Activated CD4-positive, CD25-positive, alpha-beta regulatory T cell treated with anti-CD3 and anti-CD28 coated beads, Interleukin-2, amount 50 U/mL, for 72 hours (primary cell): ENCODE measurements around the gene TTC1.
"Not testable (repeated sequence)": the region's sequence is repeated elsewhere in the genome, so short reads cannot be mapped to it uniquely, and the experiment has no call there.

Experiments used
- DNase-seq: peaks from one replicate; pipeline ENCODE4 v3.0.0; 2021

Gene TTC1

GRCh38 chr5:160001457-160001856 lies 7.5 kb upstream of the TTC1 start:
- DNase-seq, result no peak

DNA sequence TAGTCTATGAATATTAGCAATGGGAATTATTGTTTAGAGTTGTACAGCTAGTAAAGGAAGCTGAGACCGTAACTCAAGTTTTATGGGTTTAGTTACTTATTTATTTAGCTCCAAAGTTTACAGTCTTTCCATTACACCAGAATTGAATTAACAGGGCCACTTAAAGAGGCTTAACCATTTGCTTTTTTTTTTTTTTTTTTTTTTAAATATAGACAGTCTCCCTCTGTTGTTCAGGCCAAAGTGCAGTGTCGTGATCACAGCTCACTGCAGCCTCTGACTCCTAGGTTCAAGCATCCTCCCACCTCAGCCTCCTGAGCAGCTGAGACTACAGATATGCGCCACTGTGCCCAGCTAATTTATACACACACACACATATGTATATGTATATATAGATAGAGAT lies 1.4 kb upstream of the TTC1 start:
- DNase-seq, result no peak

DNA sequence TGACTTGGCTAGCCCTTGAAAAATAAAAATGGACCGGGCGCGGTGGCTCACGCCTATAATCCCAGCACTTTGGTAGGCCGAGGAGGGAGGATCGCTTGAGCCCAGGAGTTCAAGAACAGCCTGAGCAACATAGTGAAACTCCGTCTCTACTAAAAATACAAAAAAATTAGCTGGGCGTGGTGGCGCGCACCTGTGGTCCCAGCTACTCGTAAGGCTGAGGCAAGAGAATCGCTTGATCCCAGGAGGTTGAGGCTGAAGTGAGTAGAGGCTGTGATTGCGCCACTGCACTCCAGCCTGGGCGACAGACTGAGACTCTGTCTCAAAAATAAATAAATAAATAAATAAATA lies 436 bp upstream of the TTC1 start:
- DNase-seq, result not testable (repeated sequence)

DNA sequence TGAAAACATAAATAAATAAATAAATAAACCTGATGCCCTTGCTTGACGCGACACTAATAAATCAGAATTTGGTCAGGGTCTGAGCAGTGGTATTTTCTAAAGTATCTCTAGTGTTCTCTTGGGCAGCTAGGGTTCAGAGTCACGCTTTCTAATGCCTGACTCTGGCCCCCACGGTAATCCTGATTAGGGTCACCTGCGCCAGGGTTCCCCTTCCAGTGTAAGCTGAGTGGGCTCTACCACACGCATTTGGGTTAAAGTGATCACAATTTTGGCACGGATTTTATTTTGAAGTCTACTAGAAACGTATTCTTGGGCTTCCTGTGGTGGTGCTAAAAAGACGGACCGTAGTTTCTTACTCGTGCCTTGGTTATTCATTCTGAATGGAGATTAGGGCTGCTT lies 651 bp downstream of the TTC1 start:
- DNase-seq, result no peak

- DNase-seq, result no peak
These were observed 2.5 kb downstream of the TTC1 start for GRCh38 chr5:160011471-160011870.

DNA sequence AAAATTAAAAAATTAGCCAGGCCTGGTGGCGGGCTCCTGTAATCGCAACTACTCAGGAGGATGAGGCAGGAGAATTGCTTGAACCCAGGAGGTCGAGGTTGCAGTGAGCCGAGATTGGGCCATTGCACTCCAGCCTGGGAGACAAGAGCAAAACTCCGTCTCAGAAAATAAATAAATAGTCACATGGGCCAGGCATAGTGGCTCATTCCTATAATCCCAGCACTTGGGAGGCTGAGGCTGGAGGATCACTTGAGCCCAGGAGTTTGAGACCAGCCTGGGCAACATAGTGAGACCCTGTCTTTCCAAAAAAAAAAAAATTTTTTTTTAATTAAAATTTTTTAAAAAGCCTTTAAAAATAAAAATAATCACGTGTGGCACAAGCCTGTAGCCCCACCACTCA lies 5.3 kb downstream of the TTC1 start:
- not testable (repeated sequence) for DNase-seq

DNA sequence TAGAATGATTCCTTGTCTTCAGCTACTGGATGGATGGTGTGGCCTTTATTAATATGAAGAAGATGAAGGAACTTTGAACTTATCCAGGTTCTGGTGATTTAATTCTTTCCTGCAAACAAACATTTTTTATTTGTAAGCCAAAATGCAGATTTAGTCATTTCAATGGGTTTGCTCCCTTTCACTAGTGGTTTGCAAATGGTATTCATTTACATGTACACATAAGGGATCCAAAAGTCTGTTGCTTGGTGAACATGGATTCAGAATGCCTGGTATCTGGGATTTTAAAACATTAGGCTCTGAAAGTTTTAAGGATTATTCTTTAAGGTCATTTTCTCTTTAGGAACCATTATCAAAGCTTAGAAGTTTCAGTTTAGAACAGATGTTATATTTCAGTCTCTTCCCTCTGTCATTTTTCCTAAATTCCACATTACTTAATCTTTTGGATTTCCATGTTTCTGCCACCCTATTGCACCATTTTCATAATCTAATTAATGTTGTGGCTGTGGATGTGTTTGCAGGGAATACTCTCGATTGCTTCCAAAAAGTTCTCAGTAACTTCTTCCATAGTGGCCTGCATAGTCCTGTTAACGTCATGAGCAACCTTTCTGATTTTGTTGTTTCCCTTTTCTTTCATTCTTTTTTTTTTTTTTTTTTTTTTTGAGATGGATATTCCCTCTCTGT lies 10.1 kb downstream of the TTC1 start:
- DNase-seq, result no peak

GRCh38 chr5:160020266-160020770 lies 11.4 kb downstream of the TTC1 start:
- DNase-seq, result no peak

- DNase-seq, result no peak
These were observed 12.0 kb downstream of the TTC1 start for GRCh38 chr5:160020964-160021363.

DNA sequence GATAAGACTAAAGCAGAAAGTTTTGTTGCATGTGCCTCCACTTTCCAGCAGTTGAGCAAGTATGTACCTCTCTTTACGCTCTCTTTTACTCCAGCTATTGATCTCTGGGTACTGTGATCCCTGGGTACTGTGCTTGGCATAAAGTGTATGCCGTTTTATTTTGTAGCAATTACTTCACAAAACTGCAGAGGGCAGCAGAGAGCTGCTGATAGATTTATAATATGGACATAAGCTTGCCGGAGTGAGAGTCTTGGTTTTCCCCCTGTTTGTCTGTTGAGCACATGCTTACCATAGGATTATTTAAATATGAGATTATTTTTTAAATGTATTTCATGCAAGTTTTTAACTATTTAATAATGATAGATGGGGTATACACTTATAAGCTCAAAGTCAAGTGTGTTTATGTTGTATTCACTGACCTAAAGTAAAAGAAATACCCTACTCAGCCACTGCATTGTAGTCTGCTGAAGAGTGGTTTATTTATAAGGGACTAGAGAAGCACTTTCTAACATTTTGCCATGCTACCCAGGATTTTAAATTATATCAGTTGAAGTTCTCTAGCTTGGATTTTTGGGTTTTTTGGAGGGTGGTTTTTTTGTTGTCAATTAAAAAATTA lies 13.0 kb downstream of the TTC1 start:
- no peak for DNase-seq

DNA sequence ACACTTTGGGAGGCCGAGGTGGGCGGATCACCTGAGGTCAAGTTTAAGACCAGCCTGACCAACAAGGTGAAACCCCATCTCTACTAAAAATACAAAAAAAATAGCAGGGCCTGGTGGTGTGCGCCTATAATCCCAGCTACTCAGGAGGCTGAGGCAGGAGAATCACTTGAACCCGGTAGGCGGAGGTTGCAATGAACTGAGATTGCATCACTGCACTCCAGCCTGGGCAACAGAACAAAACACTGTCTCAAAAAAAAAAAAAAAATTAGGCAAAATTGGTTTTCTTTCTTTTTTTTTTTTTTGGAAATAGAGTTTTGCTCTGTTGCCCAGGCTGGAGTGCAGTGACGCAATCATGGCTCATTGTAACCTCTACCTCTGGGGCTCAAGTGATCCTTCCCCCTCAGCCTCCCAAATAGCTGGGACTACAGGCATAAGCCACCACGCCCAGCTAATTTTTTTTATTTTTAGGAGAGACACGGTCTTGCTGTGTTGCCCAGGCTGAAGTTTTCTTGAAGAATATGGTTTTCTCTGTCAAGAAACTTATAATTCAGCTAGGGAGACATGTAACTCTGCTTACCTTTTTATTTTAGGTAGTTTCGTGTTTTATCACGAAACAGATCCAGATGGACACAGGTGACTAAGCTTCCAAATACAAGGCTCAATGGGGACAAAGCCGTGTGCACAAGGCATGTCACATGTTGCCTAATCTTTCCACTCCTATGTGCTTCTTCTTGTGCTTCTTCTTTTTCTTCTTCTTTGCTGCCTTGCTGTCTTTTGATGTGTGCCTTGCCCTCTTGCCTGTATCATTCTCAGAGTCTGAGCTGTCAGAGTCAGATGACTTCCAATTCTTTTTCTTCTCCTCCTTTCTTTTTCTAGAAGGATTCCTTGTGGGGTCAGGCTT lies 14.3 kb downstream of the TTC1 start:
- no peak for DNase-seq

GRCh38 chr5:160023908-160024630 lies 15.1 kb downstream of the TTC1 start:
- DNase-seq, result no peak

GRCh38 chr5:160029004-160029403 lies 20.1 kb downstream of the TTC1 start:
- no peak for DNase-seq

GRCh38 chr5:160029540-160030139 lies 20.7 kb downstream of the TTC1 start:
- DNase-seq, result no peak

DNA sequence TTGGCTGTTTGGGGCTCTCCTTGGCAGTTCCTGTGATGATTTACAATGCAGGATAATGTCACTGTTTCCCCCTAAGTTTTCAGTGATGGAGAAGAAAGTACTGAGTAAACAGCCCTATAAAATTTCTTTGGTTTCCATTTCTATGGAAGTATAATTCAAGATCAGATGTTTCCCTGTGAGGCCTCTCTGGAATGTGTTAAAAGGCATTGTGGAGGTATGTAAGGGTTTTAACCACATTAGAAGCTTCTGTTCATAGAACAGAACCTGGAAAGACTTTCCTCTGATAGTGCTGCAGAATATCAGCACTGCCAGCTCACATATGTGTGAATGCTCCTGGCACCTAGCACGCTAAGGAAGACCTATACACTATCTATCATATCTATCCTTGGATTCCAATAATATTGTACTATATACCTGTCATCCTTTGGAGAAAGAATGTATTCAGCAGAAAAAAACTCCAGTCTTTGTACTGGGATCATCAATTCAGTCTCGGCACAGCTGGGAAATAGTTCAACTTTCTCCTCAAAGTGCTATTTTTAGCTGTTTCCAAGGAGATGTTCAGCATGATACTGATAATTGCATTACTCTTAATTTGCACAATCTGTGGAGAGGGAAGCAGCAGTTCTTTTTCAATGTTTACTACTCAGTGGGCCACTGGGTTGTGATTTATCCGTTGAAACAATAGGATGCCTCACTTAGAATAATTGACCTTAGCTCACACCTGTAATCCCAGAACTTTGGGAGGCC lies 21.9 kb downstream of the TTC1 start:
- DNase-seq, result no peak

GRCh38 chr5:160033546-160034252 lies 24.8 kb downstream of the TTC1 start:
- DNase-seq, result no peak

DNA sequence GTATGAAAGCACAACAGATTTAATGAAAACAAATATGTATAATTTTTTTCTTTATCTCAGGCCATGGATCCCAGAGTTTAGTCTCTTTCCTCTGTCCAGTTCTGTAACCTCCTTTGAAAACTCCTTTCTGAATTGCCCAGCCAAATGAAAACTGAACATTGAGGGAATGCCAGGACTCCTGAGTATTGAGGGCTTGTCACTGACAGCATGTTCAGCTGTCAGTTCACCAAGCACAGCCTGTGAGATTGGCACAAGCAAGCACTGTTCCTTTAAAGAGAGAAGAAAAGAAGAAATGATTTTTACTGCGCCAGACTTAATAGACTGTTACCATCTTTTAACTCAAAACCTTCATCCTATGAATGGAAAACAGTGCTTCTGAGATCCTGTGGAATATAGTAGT lies 27.3 kb downstream of the TTC1 start:
- DNase-seq, result no peak

DNA sequence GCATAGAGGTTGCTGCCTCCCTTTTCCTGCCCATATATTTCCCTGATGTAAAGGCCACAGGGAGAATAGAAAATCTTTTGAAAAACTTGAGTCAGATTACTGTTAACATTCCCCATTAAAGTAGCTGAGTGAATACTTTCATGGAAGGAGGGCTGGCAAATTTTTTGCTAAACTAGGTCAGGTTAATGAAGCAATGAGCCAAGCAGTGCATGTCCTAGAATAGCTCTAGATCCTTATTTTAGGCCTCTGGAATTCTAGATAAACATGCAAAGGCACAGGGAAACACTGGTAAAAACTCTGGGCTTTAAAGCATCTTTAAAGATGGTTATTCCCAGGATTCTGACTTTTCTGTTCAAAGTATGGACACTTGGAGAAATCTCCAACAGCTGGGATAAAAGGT lies 27.9 kb downstream of the TTC1 start:
- no peak for DNase-seq

DNA sequence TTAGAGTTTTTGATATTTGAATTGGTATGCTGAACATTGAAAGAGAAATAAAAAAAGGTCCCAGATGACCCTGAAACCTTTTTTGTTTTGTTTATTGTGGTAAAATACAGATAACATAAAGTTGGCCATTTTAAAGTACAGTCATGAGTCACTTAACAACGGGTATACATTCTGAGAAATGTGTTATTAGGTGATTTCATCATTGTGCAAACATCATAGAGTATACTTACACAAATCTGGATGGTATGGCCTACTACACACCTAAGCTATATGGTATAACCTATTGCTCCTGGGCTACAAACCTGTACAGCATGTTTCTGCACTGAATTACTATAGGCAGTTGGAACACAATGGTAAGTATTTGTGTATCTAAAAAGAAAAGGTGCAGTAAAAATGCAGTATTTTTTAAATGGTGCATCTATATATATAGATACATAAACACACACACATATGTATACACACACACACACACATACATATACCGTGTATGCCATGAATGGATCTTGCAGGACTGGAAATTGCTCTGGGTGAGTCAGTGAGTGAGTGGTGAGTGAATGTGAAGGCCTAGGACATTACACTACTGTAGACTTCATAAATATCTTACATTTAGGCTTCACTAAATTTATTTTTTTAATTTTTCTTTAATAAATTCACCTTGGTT lies 31.0 kb downstream of the TTC1 start:
- DNase-seq, result no peak

DNA sequence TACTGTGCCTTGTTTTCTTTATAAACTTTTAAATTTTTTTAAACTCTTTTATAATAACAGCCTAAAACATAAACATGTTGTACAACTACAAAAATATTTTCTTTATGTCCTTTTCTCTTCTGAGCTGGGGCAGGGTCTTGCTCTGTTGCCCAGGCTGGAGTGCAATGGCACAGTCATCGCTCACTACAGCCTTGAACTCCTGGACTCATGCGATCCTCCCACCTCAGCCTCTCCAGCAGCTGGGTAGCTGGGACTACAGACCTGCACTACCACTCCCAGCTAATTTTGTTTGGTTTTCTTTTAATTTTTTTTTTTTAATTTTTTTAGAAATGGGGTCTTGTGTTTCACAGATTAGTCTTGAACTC lies 31.5 kb downstream of the TTC1 start:
- DNase-seq, result no peak

GRCh38 chr5:160042671-160043070 lies 33.7 kb downstream of the TTC1 start:
- DNase-seq, result no peak
